Mesenteric fat pad (tissue), 1 donor: ENCODE results near the gene CEP162. TPM values are rescaled to one million over a fixed set of nuclear protein-coding genes. Genes with fewer than 3 reads are reported as not detected.
"Not testable (repeated sequence)": the region's sequence is repeated elsewhere in the genome, so short reads cannot be mapped to it uniquely, and the experiment has no call there.

Experiments
- DNase-seq: peaks from one replicate; pipeline ENCODE4 v3.0.0-alpha.2; 2020; ENCODE audit warnings: low spot score
- total RNA-seq: library from RNA; stranded (reverse); fragmentation: NEBNext Ultra II Directional; extraction: Animal tissue kit (Norgen Biotek cat#: 25700); gene quantifications from one replicate; pipeline ENCODE4 v1.2.1, GENCODE V29; 2021
- donor health status: DM: yes; HTN: yes; CAD: no.

The CEP162 gene
- total RNA-seq, 1 donor from 2014 or later = 5.4 TPM

DNA sequence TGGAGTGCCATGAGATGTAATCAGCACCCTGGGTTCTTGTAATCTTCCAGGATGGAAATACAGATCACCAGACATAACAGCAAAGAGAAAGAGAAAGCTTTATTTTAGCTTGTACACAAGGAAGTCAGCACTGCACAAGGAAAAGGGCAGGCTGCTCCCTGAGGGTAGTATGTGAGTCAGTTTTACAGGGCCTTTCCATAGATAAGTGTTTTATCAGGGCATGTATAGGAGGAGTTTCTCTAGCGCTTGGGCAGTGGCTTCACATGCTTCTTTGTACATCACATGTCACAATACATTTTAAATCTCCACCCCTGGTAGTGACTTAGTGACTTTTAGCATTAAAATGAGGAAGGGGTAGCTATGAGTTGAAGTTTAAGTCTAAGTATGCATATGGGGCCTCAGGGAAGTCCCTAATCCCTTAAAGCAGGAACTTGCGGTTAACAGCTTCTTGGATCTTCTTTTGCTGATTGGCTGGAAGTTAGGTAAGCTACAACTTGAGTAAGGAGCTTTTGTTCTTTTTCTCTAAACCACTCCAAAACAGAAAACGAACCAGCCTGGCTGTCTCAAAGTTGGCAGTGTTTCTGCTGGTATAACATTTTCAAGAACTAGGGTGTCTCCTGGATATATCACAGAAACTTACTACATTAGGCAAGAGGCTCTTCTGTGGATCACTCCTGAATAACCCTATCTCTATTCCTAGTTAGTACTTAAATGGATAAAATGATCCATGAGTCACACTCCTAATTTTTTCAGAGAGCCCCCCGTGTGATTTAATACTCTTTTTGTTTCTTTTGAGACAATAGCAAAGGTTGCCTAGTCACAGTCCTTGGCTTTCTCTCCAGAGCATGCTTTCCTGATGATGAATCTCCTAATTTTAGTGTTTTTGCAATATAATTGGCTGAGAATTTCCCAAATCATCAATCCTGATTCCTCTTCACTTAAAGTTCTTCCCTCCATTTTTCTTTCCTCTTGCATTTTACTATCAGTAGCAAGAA is 133.7 kb downstream of the CEP162 start:
- no peak for DNase-seq

DNA sequence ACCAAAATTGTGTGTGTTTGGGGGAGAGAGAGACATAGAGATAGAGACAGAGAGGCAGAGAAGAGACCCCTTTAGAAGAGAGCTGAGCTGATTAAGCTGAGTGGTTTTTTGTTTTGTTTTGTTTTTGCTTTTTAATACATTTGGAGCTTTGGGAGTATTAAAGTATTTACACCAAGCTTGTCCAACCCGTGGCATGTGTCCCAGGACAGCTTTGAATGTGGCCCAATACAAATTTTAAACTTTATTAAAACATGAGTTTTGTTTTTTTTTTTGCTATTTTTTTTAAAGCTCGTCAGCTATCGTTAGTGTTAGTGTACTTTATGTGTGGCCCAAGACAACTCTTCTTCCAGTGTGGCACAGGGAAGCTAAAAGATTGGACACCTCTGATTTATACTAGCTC is 137.9 kb downstream of the CEP162 start:
- no peak for DNase-seq

DNA sequence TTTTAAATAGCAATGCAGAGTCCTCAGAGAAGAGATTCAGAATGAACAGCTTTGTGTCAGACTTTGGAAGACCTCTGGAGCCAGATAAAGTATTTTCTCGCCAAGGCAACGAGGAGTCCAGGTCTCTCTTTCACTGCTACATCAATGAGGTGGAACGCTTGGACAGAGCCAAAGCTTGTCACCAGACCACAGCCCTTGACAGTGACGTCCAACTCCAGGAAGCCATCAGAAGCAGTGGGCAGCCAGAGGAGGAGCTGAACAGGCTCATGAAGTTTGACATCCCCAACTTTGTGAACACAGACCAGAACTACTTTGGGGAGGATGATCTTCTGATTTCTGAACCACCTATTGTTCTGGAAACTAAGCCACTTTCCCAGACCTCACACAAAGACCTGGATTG is 138.4 kb downstream of the CEP162 start:
- DNase-seq = no peak

DNA sequence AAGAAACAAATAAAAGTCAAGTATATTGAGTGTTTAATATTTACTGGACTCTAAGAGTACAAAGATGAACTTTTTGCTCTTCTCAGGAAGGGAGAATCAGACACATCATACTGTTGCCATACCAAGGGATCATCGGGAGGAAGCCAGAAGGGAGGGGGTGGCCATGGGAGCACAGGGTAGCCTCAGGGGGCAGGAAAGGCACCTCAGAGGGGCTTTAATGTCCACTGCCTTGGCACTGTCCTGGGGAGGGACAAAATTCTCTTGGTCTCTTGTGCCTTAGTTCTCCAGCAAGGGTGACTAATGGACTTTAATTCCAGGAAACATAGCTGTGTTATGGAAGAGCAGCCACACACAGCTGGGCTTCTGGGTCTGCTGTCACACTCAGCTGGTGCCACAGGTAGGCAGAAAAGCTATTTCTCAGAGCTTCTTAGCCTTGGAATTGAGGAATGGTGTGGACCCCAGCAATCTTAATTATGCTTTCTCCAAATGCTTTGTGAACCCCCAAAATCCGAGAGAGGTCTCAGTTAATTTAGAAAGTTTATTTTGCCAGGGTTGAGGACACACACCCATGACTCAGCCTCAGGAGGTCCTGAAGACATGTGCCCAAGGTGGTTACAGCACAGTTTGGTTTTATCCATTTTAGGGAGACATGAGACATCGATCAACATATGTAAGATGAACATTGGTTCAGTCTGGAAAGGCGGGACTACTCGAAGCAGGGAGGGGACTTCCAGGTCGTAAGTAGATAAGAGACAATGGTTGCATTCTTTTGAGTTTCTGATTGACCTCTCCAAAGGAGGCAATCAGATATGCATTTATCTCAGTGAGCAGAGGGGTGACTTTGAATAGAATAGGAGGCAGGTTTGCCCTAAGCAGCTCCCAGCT is 140.7 kb downstream of the CEP162 start:
- no peak for DNase-seq

DNA sequence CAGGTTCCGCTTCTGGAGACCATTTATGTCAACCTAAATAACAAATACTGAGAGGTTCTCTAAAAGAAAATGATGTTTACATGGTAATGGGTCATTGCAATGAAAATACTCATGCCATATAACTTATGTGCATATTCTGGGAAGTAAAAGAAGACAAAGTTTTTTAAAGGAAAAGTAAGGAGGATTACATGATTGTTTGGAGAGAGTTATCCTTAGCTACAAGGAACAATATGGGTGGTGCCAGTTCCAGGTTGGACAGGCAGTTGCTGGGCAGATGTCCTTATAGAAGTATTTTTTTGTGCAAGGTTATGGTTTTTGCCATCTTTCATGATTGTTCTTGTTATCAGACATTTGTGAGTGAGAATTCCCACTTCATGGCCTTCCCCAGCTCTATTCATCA is 141.4 kb downstream of the CEP162 start:
- no peak for DNase-seq

DNA sequence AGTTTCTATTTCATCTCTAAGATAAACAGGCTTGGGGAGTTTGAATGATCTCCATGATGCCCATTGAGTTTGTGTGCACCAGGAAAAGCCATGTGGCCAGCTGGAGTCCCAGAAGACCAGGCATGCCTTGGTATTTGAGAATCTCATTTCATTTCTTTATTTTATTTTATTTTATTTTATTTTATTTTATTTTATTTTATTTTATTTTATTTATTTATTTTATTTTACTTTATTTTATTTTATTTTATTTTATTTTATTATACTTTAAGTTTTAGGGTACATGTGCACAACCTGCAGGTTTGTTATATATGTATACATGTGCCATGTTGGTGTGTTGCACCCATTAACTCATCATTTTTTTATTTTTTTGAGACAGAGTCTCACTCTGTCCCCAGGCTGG is 142.7 kb downstream of the CEP162 start:
- not testable (repeated sequence) for DNase-seq

DNA sequence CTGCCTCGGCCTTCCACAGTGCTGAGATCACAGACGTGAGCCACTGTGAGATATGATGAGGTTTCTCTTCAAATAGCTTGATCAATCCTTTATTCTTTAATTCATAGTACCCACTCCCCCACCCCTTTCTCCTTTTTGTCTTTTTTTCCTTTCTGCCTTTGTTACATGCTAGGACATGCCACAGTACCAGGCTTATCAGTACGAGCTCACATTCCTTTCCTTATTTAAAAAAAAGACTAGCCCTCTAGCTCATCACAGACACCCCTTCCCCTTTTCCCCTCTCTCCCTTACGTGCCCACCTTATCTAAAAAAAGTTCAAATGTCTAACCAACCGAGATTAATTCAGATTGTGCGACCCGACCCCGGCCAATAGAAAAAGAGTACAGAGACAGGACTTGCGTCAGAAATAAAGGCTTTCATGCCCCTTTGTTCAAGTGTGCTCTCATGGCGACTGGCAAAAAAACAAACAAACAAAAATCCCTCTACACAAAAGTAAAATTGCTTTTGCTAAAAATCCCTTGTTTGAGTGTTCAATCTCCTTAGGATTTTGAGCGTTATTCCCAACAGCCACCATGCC is 144.7 kb downstream of the CEP162 start:
- no peak for DNase-seq

DNA sequence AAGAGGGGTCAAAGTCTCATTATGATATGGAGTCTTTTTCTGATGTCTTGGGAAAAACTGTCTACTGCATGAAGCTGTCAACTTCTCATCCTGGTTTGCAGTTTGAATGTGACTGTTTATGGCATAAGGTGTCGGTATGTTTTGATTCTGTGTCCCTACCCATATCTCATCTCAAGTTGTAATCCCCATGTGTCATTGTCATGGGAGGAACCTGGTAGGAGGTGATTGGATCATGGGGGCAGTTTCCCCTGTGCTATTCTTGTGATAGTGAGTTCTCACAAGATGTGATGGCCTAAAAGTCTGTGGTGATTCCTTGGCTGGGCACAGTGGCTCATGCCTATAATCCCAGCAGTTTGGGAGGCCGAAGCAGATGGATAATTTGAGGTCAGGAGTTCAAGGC is 146.2 kb downstream of the CEP162 start:
- no peak for DNase-seq

DNA sequence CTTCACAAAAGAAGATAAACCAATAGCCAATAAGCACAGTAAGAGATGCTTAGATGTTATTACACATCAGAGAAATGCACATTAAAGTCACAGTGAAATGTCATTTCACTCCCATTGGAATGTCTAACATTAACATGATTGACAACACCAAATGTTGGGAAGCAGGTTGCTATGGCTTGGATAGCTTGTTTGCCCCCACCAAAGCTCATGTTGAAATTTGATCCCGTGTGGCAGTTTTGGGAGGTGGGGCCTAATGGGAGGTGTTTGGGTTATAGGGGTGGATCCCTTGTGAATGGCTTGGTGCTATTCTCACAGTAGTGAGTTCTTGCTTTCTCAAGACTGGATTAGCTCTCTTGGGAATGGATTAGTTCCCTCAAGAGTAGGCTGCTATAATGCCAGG is 149.1 kb downstream of the CEP162 start:
- DNase-seq = no peak

DNA sequence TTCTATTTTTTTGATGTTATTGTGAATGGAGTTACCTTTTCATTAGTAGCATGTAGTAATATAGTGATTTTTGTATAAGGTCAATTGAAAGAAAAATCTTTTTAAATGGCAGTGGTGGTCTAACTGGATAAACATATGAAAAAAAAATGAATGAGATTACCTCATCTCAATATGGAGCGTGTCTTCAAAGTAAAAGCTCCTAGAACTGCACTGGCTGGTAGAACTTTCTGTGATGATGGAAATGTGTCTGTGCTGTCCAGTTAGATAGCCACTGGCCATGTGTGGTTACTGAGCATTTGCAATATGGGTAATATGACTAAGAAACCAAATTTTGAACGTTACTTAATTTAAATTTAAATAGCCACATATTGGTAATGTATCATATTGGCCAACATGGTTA is 149.8 kb downstream of the CEP162 start:
- DNase-seq = no peak

DNA sequence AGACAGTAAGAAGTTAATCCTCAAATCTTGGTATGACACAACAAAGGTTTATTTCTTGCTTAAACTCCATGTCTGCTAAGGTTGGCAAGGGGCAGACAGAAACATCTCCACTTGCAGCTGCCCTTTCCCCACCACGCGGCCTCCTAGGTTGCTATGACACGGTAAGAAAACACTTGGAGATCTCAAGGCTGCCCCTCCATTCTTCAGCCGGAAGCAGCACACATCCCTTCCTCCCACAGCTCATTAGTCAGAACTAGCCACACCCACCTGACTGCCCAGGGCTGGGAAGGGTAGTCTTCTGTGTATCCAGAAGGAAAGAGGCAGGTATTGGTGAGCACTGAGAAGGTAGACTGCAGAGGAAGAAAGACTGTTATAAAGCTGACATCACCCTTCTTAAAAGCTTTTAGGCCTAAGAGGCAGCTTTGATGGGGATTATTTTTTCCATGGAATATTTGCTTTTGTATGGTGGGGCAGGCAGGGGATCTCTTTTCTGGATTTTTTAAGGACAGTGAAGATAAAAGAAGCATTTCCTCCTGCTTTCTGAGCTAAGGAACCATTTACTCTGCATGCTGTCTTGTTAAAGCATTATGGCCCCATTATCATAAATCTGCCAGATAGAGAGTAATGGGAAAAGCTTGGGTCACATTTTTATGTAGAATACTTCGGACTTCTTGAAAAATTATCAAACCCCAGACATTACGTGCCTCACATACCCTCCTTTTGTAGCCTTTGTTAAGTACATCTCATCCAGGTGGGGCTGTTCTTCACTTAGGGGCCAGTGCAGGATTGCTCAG is 152.3 kb downstream of the CEP162 start:
- DNase-seq = no peak

Other genes with a start within 250 kb of the CEP162 start
- gene MRAP2, start 193.9 kb downstream of the CEP162 start, total RNA-seq = 0.16 TPM